T-helper 17 cell (primary cell): ENCODE data around the gene SPATS2L. TPM values are rescaled to one million over a fixed set of nuclear protein-coding genes. Genes with fewer than 3 reads are reported as not detected.
A peak's percentile ranks its signal among the peaks of the same experiment; 100 is the strongest.
"Not testable (repeated sequence)": the region's sequence is repeated elsewhere in the genome, so short reads cannot be mapped to it uniquely, and the experiment has no call there.

ENCODE experiments used
- ATAC-seq: fragments of 150-1000 bp; cut with Tn5 transposase; 2 replicates; pipeline ENCODE4 v1.10.0; 2021; ENCODE audit warnings: mild to moderate bottlenecking, moderate library complexity
- DNase-seq, 3 donors: peaks; one replicate each; pipeline versions ENCODE4 v3.0.0 to v3.0.0-alpha.2; 2020 to 2021
- H3K9me3 ChIP-seq: one replicate; pipeline ENCODE4 v1.7.0; 2013; ENCODE audit warnings: low read length, mild to moderate bottlenecking; ENCODE audit not compliant: control insufficient read depth, poor library complexity, severe bottlenecking
- H3K27ac Mint-ChIP-seq: one replicate; pipeline ENCODE4 v1.8.0; 2022; ENCODE audit warnings: mild to moderate bottlenecking, moderate library complexity, mixed read lengths
- H3K27me3 Mint-ChIP-seq: one replicate; pipeline ENCODE4 v1.8.0; 2022; ENCODE audit warnings: mixed read lengths
- H3K36me3 Mint-ChIP-seq: one replicate; pipeline ENCODE4 v1.8.0; 2022; ENCODE audit warnings: low read depth, mixed read lengths
- H3K4me1 Mint-ChIP-seq: one replicate; pipeline ENCODE4 v1.8.0; 2022; ENCODE audit warnings: mild to moderate bottlenecking, mixed read lengths
- H3K4me3 Mint-ChIP-seq: one replicate; pipeline ENCODE4 v1.8.0; 2022; ENCODE audit warnings: mild to moderate bottlenecking, moderate library complexity, mixed read lengths
- total RNA-seq, 4 donors: library from RNA in 2 of 4; stranded (reverse) in 2 of 4; gene quantifications; one replicate each; pipeline ENCODE4 v1.2.3 and lab custom pipeline; 2022 to 2026

Gene SPATS2L
- total RNA-seq, 2 donors from 2014 or later: 3.1 to 7.0 TPM

DNA sequence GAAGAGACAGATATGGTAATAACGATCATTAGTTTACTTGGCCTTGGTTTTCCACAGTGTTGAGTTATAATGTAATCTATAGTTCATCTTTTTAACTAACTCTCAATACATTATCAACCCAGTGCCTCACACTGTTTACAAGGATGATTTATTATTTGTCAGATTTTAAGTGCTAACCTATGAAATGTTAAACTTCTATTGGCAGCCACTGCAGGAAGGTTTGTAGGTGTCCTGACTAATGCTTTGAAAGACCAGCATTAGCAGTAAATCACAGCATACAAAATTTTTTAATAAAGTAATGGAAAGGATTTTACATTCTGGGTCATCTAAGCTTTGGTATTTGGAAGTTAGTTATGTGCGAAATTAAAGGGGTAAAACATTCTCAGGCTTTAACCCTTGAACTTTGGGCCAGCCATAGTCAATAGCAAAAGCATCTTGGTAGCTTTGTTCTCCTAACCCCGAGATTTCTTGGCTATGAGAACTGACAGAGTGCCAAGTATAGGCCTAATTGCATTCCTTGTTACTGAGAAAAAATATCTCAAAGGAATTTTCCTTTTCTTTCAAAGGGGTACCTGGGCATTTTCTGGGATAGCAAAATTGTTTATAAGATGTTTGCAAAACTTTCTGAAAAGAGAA, 30.6 kb downstream of the SPATS2L start:
- H3K27me3 Mint-ChIP-seq: no peaks in the 10 kb centered on the region
- no peak overlapping the region for H3K27ac Mint-ChIP-seq
- no peaks in the 10 kb centered on the region for H3K36me3 Mint-ChIP-seq
- no peak overlapping the region for H3K4me3 Mint-ChIP-seq
- no peak for ATAC-seq
- no peak for DNase-seq
- H3K4me1 Mint-ChIP-seq: peaks cover 3% of the 10 kb centered on the region
- H3K9me3 ChIP-seq: peaks cover 2% of the 10 kb centered on the region

DNA sequence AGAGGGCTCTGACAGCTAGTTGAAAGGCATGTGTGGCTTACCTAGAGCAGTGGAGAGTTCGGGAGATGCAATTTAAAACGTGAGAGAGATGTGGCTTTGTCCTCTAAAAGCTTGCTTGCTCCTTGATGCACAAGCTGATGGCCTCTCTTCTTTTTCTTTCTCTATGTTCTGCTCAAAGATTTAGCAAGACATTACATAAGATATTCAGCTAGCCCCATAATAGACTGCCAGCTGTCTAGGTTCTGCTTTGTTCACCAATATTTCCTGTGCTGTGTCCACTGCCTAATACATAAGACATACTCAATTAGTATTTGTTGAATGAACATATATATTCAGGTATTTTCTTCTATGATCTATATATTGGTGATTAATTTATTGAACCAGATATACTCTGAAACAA, 31.1 kb downstream of the SPATS2L start:
- DNase-seq (no peak), ATAC-seq (no peak)
- Mint-ChIP-seq H3K27ac (no peak overlapping the region), H3K4me1 (peaks cover 3% of the 10 kb centered on the region), H3K27me3 (no peaks in the 10 kb centered on the region), H3K36me3 (no peaks in the 10 kb centered on the region), H3K4me3 (no peak overlapping the region)
- H3K9me3 ChIP-seq: peaks cover 2% of the 10 kb centered on the region

- H3K36me3 Mint-ChIP-seq: no peaks in the 10 kb centered on the region
- no peaks in the 10 kb centered on the region for H3K27me3 Mint-ChIP-seq
- H3K27ac Mint-ChIP-seq: no peak overlapping the region
- no peak for ATAC-seq
- H3K9me3 ChIP-seq: peaks cover 2% of the 10 kb centered on the region
- peaks cover 3% of the 10 kb centered on the region for H3K4me1 Mint-ChIP-seq
- no peak overlapping the region for H3K4me3 Mint-ChIP-seq
- no peak for DNase-seq
These were observed 32.2 kb downstream of the SPATS2L start for GRCh38 chr2:200338692-200339091.

DNA sequence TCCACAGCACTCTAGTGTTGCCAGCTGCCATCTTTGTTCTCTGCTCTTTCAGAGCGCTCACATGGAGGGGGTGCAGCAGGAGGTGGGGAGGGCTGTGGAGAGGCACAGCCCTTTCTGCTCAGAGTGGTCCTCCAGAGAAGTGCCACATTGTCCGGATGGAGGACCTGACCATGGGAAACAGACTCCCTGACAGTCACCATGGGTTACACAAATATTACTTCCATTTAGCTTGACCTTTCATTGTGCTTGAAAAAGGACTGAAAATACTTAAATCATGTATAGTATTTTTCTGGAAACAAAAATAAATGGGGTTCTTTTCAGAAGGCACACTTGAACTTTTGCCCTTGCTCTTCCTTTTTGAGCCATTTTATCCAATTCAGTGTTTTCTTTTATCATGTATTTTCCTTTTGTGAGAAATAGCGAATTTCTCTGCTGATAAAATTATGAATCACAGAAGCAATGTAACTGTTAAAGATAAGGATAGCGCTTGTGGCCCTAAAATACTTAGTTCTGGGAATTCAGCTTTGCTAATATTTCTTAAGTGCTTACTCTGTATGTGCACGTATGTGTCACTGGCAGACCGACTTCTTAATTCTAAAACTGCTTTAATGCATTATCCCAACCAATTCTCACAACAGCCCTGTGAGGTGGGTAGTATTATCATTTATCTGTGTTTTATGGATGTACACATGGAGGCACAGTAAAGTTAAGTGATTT, 34.2 kb downstream of the SPATS2L start:
- peak overlapping the region; percentile 39 for H3K27ac Mint-ChIP-seq
- DNase-seq (no peak), ATAC-seq (no peak)
- no peak overlapping the region for H3K4me3 Mint-ChIP-seq
- H3K4me1 Mint-ChIP-seq: peaks cover 3% of the 10 kb centered on the region
- H3K9me3 ChIP-seq: peaks cover 2% of the 10 kb centered on the region
- no peaks in the 10 kb centered on the region for H3K27me3 Mint-ChIP-seq
- H3K36me3 Mint-ChIP-seq: no peaks in the 10 kb centered on the region

DNA sequence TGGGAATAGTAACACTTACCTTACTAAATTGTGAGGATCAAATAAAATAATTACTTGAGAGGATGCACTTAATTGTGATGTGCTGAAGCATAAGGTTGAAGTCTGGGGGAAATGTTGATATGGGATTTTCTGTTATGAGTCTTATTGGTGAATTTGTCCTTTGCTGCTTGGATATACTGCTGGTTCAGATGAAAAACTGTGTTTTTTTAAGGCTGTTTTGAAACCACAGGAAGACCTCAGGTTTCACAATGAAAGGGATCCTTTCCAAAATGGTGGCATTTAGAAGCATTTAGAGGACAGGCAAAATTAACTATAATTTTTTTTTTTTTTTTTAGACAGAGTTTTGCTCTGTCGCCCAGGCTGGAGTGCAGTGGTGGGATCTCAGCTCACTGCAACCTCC, 34.9 kb downstream of the SPATS2L start:
- no peak for DNase-seq
- no peaks in the 10 kb centered on the region for H3K9me3 ChIP-seq
- Mint-ChIP-seq H3K27me3 (no peaks in the 10 kb centered on the region), H3K4me1 (peaks cover 3% of the 10 kb centered on the region), H3K4me3 (no peak overlapping the region), H3K36me3 (no peaks in the 10 kb centered on the region), H3K27ac (no peak overlapping the region)
- no peak for ATAC-seq

- Mint-ChIP-seq H3K27ac (no peak overlapping the region), H3K4me3 (no peak overlapping the region), H3K36me3 (no peaks in the 10 kb centered on the region), H3K4me1 (peaks cover 3% of the 10 kb centered on the region), H3K27me3 (no peaks in the 10 kb centered on the region)
- no peaks in the 10 kb centered on the region for H3K9me3 ChIP-seq
- no peak for DNase-seq
- no peak for ATAC-seq
These were observed 35.7 kb downstream of the SPATS2L start for GRCh38 chr2:200342235-200342634.

- Mint-ChIP-seq H3K36me3 (no peaks in the 10 kb centered on the region), H3K27me3 (no peaks in the 10 kb centered on the region), H3K4me3 (no peak overlapping the region), H3K27ac (no peak overlapping the region), H3K4me1 (peaks cover 3% of the 10 kb centered on the region)
- DNase-seq (no peak), ATAC-seq (no peak)
- no peaks in the 10 kb centered on the region for H3K9me3 ChIP-seq
These were observed 36.2 kb downstream of the SPATS2L start for GRCh38 chr2:200342654-200343053.

- not testable (repeated sequence) for H3K4me3 Mint-ChIP-seq, H3K9me3 ChIP-seq, H3K27ac Mint-ChIP-seq, H3K36me3 Mint-ChIP-seq, H3K27me3 Mint-ChIP-seq, H3K4me1 Mint-ChIP-seq, DNase-seq, ATAC-seq
These were observed 37.7 kb downstream of the SPATS2L start for GRCh38 chr2:200344202-200344601.

- Mint-ChIP-seq H3K4me3 (no peak overlapping the region), H3K4me1 (no peaks in the 10 kb centered on the region), H3K36me3 (no peaks in the 10 kb centered on the region), H3K27me3 (no peaks in the 10 kb centered on the region), H3K27ac (no peak overlapping the region)
- DNase-seq (no peak), ATAC-seq (no peak)
- H3K9me3 ChIP-seq: no peaks in the 10 kb centered on the region
These were observed 39.5 kb downstream of the SPATS2L start for GRCh38 chr2:200345975-200346374.

DNA sequence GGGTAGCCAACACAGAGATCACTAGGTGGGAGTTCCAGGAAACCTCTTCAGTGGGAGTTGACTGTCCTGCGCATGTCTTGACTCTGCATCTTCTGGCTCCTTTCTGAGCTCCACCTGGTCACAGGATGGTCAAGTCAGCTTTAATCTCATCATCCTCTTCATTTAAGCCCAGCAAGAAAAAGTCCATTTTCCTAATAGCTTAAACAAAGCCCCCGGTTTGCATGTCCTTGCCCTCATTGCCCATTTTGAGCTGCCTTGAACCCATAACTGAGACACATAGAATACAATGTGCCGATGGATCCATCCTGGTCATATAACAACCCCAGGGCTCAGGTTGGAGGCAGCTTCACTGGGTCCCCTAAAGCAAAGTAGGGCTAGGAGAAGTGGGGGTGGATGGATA, 40.8 kb downstream of the SPATS2L start:
- H3K4me1 Mint-ChIP-seq: no peaks in the 10 kb centered on the region
- H3K27ac Mint-ChIP-seq: no peak overlapping the region
- no peak for DNase-seq
- H3K4me3 Mint-ChIP-seq: no peak overlapping the region
- H3K36me3 Mint-ChIP-seq: no peaks in the 10 kb centered on the region
- H3K9me3 ChIP-seq: no peaks in the 10 kb centered on the region
- no peak for ATAC-seq
- H3K27me3 Mint-ChIP-seq: no peaks in the 10 kb centered on the region

DNA sequence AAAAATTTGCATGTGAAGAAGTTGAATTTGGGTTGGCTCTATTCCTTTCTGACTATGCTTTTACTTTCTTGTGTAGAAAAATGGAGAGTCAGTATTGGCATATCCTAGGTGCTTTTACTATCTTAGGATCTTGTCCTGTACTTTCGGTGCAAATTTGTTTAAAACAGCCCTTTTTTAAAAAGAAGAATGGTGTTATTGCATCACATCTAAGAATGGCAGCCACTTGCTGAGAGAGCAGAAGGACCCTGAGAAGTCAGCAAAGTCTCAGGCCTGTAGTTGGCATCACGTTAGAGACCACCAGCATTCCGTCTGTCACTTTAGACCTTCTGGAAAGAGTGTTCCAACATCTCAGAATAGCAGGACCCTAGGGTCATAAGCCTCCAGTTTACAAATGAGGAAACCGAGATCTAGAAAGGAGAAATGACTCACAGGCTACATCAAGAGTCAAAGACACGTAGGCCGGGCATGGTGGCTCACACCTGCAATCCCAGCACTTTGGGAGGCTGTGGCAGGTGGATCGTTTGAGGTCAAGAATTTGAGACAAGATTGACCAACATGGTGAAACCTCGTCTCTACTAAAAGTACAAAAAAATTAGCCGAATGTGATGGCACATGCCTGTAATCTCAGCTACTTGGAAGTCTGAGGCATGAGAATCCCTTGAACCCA, 42.5 kb downstream of the SPATS2L start:
- DNase-seq: no peak
- Mint-ChIP-seq H3K36me3 (no peaks in the 10 kb centered on the region), H3K4me1 (no peaks in the 10 kb centered on the region), H3K4me3 (no peak overlapping the region), H3K27me3 (peaks cover 7% of the 10 kb centered on the region), H3K27ac (no peak overlapping the region)
- H3K9me3 ChIP-seq: no peaks in the 10 kb centered on the region
- ATAC-seq: no peak

DNA sequence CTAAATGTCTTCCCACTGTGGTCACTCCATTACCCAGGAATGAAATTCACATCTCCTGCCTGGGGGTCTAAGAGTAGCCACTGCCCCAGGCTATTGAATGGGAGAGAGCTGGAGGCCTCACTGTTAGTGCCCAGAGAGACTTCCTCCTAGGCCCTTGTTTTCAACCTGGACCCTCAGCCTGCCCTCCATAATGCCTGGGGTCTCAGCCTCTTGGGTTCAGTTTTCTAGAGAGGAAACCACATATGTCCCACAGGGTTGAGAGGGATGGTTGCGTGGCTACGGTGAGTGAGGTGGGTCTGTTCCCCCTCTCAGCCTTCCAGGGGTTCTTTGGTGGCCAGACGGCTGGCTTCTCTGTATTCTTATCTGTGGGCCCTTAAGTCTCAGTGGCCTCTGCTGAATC, 43.4 kb downstream of the SPATS2L start:
- Mint-ChIP-seq H3K36me3 (no peaks in the 10 kb centered on the region), H3K4me3 (no peak overlapping the region), H3K27me3 (peaks cover 7% of the 10 kb centered on the region), H3K27ac (no peak overlapping the region), H3K4me1 (no peaks in the 10 kb centered on the region)
- DNase-seq: no peak
- H3K9me3 ChIP-seq: no peaks in the 10 kb centered on the region
- ATAC-seq: no peak

DNA sequence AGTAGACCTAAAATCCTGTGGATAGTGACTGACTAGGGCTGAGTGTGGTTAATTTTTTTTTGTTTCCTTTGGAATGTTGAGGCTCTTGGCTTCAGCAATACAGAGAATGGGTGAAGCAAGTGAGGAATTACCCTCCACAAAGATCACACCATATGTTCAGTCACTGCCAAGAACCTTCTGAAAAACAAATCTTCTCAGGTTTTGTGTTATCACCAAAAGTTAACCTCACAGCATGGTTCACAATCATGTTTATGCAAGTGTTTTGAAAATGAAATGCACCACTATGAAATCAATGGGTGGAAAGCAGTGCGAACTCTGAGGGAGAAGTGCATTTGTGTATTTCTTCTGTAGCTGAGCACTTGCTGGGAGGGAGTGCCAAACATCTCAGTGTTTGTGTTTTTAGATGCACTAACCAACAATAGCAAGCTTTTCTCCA, 44.4 kb downstream of the SPATS2L start:
- Mint-ChIP-seq H3K27me3 (peaks cover 7% of the 10 kb centered on the region), H3K27ac (no peak overlapping the region), H3K4me1 (no peaks in the 10 kb centered on the region), H3K4me3 (no peak overlapping the region), H3K36me3 (no peaks in the 10 kb centered on the region)
- H3K9me3 ChIP-seq: no peaks in the 10 kb centered on the region
- ATAC-seq: no peak
- DNase-seq: no peak
